GM12891 (cell line): ENCODE results near the gene SLC22A5.

Experiments
- POLR2A ChIP-seq: IDR thresholded peaks from 2 replicates; pipeline ENCODE4 v1.6.1; 2011; ENCODE audit warnings: low read depth, low read length, control low read depth
- POLR2AphosphoS5 ChIP-seq: IDR thresholded peaks from 2 replicates; pipeline ENCODE4 v1.6.1; 2011; ENCODE audit warnings: low read depth, low read length, control low read depth

- TF ChIP-seq POLR2A (no peak), POLR2AphosphoS5 (no peak; the same call in 1 of the 2 replicates)
Observed at GRCh38 chr5:132425975-132426524, 56.5 kb downstream of the SLC22A5 start.
